Pericardium fibroblast (primary cell): ENCODE data around the gene TMEM14A. TPM values are rescaled to one million over a fixed set of nuclear protein-coding genes. Genes with fewer than 3 reads are reported as not detected.

Experiments used
- total RNA-seq: library from RNA; depleted of rRNA; stranded (reverse); fragments of >200 nt; gene quantifications from 2 replicates; pipeline ENCODE4 v1.2.3, GENCODE V29; 2015

The TMEM14A gene
- 29.6 and 35.0 TPM in 2 replicates for total RNA-seq

GRCh38 chr6:52670502-52671409 is at the start of gene TMEM14A:
TMEM14A (plus strand) TSS chr6:52671113; CDS start chr6:52677103, 5,990 bp downstream.

Other genes with a start within 250 kb of the TMEM14A start
- gene TRAM2, start 94.1 kb upstream of the TMEM14A start, total RNA-seq, result 77.6 and 92.5 TPM in 2 replicates
- gene GSTA2, start 92.4 kb downstream of the TMEM14A start, total RNA-seq, result not detected in 2 replicates
- not detected in 2 replicates for gene GSTA1, start 132.7 kb downstream of the TMEM14A start, total RNA-seq
- not detected in 2 replicates for gene GSTA5, start 169.7 kb downstream of the TMEM14A start, total RNA-seq
- gene GSTA3, start 238.6 kb downstream of the TMEM14A start, total RNA-seq, result not detected in 2 replicates